ENCODE results near the gene ELMO1.

GRCh38 chr7:36939816-36940215 lies 508.8 kb downstream of the ELMO1 start:
- TF ChIP-seq POLR2A (IDR thresholded peaks at IDR 0.05; ENCODE audit: low read length) (no peak), GATA1 (IDR thresholded peaks at IDR 0.05; ENCODE audit: low read depth, low read length) (no peak)
